ENCODE measurements around the gene SPACA7. TPM values are rescaled to one million over a fixed set of nuclear protein-coding genes. Genes with fewer than 3 reads are reported as not detected.

Gene SPACA7
- total RNA-seq, 1 donor from 2014 or later: not detected

GRCh38 chr13:112356190-112356589, 20.0 kb upstream of the SPACA7 start:
- H3K4me3 Mint-ChIP-seq: no peak overlapping the region
- H3K27me3 Mint-ChIP-seq: no peaks in the 10 kb centered on the region
- ATAC-seq (ENCODE audit: low read depth) (no peak), DNase-seq (no peak)
- ChIA-PET POLR2A (no interaction called here), CTCF (no interaction called here)
- TF ChIP-seq CTCF (IDR thresholded peaks at IDR 0.05): no peak
- H3K27ac Mint-ChIP-seq: no peak overlapping the region
- no peaks in the 10 kb centered on the region for H3K4me1 Mint-ChIP-seq
- intact Hi-C loops (cut with micrococcal nuclease): no loop called here
- H3K36me3 Mint-ChIP-seq (ENCODE audit: low read depth): no peaks in the 10 kb centered on the region
- peaks cover 7% of the 10 kb centered on the region for H3K9me3 Mint-ChIP-seq

- intact Hi-C loops (cut with micrococcal nuclease): no loop called here
- Mint-ChIP-seq H3K36me3 (ENCODE audit: low read depth) (no peaks in the 10 kb centered on the region), H3K27me3 (no peaks in the 10 kb centered on the region), H3K27ac (no peak overlapping the region), H3K4me3 (no peak overlapping the region), H3K9me3 (peaks cover 12% of the 10 kb centered on the region), H3K4me1 (no peaks in the 10 kb centered on the region)
- TF ChIP-seq CTCF (IDR thresholded peaks at IDR 0.05): no peak
- DNase-seq (no peak), ATAC-seq (ENCODE audit: low read depth) (no peak)
- POLR2A ChIA-PET: no interaction called here
- CTCF ChIA-PET: no interaction called here
These were observed 18.0 kb upstream of the SPACA7 start for GRCh38 chr13:112358156-112358555.

GRCh38 chr13:112362021-112362420, 14.1 kb upstream of the SPACA7 start:
- Mint-ChIP-seq H3K36me3 (ENCODE audit: low read depth) (no peaks in the 10 kb centered on the region), H3K27ac (no peak overlapping the region), H3K27me3 (no peaks in the 10 kb centered on the region), H3K4me1 (no peaks in the 10 kb centered on the region), H3K9me3 (peaks cover 15% of the 10 kb centered on the region), H3K4me3 (no peak overlapping the region)
- TF ChIP-seq CTCF (IDR thresholded peaks at IDR 0.05): no peak
- ATAC-seq (ENCODE audit: low read depth) (no peak), DNase-seq (no peak)
- ChIA-PET POLR2A (no interaction called here), CTCF (no interaction called here)
- intact Hi-C loops (cut with micrococcal nuclease): no loop called here

GRCh38 chr13:112363867-112364528, 12.2 kb upstream of the SPACA7 start:
- no peak for ATAC-seq (ENCODE audit: low read depth)
- Mint-ChIP-seq H3K4me3 (no peak overlapping the region), H3K27me3 (no peaks in the 10 kb centered on the region), H3K36me3 (ENCODE audit: low read depth) (no peaks in the 10 kb centered on the region), H3K9me3 (peaks cover 16% of the 10 kb centered on the region), H3K27ac (no peak overlapping the region), H3K4me1 (no peaks in the 10 kb centered on the region)
- no peak for DNase-seq
- POLR2A ChIA-PET: no interaction called here
- no peak for TF ChIP-seq CTCF (IDR thresholded peaks at IDR 0.05)
- CTCF ChIA-PET: no interaction called here
- intact Hi-C loops (cut with micrococcal nuclease): no loop called here

GRCh38 chr13:112366907-112367646, 9.1 kb upstream of the SPACA7 start:
- H3K4me3 Mint-ChIP-seq: no peak overlapping the region
- H3K36me3 Mint-ChIP-seq (ENCODE audit: low read depth): no peaks in the 10 kb centered on the region
- no peak for ATAC-seq (ENCODE audit: low read depth)
- no peak for DNase-seq
- POLR2A ChIA-PET: no interaction called here
- no peaks in the 10 kb centered on the region for H3K27me3 Mint-ChIP-seq
- CTCF ChIA-PET: no interaction called here
- H3K27ac Mint-ChIP-seq: no peak overlapping the region
- H3K4me1 Mint-ChIP-seq: no peaks in the 10 kb centered on the region
- intact Hi-C loops (cut with micrococcal nuclease): no loop called here
- H3K9me3 Mint-ChIP-seq: peaks cover 11% of the 10 kb centered on the region
- no peak for TF ChIP-seq CTCF (IDR thresholded peaks at IDR 0.05)

All from activated B cell treated with CpG ODN at 0.5 μM for 24 hours (primary cell).